SK-N-SH (cell line): Measurements from ENCODE around the gene PDE4C.

Experiments
- FOSL2 ChIP-seq: IDR thresholded peaks from 2 replicates; pipeline ENCODE4 v1.4.0; 2012; ENCODE audit warnings: low read depth, mild to moderate bottlenecking, moderate library complexity, borderline replicate concordance
- JUND ChIP-seq: IDR thresholded peaks from 2 replicates; pipeline ENCODE4 v1.4.0; 2012
- POLR2AphosphoS5 ChIP-seq: IDR thresholded peaks from 2 replicates; pipeline ENCODE4 v1.6.1; 2012; ENCODE audit warnings: low read depth, low read length
- YY1 ChIP-seq: IDR thresholded peaks from 2 replicates; pipeline ENCODE4 v1.4.0; 2012; ENCODE audit warnings: low read depth, mild to moderate bottlenecking
- TF ChIP-seq, protein P1 (sequence below): fragments of 200-600 bp; sonication (generic); IDR thresholded peaks from 2 replicates; pipeline ENCODE4 v1.6.1; 2017; ENCODE audit warnings: antibody characterized with exemption, mild to moderate bottlenecking, moderate library complexity
- TF ChIP-seq, protein P2 (sequence below): IDR thresholded peaks from 2 replicates; pipeline ENCODE4 v1.4.0; 2012; ENCODE audit warnings: low read depth, borderline replicate concordance
- TF ChIP-seq, protein P3 (sequence below): IDR thresholded peaks from 2 replicates; pipeline ENCODE4 v1.4.0; 2012; ENCODE audit warnings: low read depth

DNA sequence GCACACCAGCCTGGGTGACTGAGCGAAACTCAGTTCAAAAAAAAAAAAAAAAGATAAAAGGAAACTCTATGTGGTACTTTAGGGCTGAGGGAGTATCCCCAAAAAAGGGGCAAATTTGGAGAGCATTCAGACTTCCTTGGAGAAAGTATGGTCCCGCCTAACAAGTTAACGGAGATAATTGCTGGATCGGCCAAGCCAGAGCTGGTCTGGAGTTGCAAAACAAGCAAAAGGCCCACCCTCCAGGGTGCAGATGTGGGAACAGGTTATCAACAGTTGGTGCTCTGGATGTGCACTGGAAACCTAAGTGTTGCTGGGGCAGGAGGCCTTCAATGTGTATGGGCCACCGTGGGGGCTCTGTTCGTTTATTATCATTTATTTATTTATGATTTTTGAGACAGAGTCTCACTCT, 45.2 kb upstream of the PDE4C start:
- TF ChIP-seq, protein P1, sequence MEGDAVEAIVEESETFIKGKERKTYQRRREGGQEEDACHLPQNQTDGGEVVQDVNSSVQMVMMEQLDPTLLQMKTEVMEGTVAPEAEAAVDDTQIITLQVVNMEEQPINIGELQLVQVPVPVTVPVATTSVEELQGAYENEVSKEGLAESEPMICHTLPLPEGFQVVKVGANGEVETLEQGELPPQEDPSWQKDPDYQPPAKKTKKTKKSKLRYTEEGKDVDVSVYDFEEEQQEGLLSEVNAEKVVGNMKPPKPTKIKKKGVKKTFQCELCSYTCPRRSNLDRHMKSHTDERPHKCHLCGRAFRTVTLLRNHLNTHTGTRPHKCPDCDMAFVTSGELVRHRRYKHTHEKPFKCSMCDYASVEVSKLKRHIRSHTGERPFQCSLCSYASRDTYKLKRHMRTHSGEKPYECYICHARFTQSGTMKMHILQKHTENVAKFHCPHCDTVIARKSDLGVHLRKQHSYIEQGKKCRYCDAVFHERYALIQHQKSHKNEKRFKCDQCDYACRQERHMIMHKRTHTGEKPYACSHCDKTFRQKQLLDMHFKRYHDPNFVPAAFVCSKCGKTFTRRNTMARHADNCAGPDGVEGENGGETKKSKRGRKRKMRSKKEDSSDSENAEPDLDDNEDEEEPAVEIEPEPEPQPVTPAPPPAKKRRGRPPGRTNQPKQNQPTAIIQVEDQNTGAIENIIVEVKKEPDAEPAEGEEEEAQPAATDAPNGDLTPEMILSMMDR = no peak
- TF ChIP-seq, protein P2, sequence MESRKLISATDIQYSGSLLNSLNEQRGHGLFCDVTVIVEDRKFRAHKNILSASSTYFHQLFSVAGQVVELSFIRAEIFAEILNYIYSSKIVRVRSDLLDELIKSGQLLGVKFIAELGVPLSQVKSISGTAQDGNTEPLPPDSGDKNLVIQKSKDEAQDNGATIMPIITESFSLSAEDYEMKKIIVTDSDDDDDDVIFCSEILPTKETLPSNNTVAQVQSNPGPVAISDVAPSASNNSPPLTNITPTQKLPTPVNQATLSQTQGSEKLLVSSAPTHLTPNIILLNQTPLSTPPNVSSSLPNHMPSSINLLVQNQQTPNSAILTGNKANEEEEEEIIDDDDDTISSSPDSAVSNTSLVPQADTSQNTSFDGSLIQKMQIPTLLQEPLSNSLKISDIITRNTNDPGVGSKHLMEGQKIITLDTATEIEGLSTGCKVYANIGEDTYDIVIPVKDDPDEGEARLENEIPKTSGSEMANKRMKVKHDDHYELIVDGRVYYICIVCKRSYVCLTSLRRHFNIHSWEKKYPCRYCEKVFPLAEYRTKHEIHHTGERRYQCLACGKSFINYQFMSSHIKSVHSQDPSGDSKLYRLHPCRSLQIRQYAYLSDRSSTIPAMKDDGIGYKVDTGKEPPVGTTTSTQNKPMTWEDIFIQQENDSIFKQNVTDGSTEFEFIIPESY = no peak
- TF ChIP-seq POLR2AphosphoS5 (no peak), FOSL2 (no peak), JUND (no peak), YY1 (no peak)
- TF ChIP-seq, protein P3, sequence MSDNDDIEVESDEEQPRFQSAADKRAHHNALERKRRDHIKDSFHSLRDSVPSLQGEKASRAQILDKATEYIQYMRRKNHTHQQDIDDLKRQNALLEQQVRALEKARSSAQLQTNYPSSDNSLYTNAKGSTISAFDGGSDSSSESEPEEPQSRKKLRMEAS = no peak
